Measurements from ENCODE around the gene METTL13.

METTL13 gene

GRCh38 chr1:171790318-171790717 is 8.9 kb downstream of the METTL13 start:
- TF ChIP-seq CTCF (IDR thresholded peaks at IDR 0.05; ENCODE audit: insufficient read depth, low read length) (no peak), GABPA (IDR thresholded peaks at IDR 0.05; ENCODE audit: low read depth) (no peak), SPI1 (IDR thresholded peaks at IDR 0.05; ENCODE audit: borderline replicate concordance, low read depth) (no peak), REST (IDR thresholded peaks at IDR 0.05; ENCODE audit: insufficient replicate concordance, low read depth) (no peak), POLR2AphosphoS5 (IDR thresholded peaks at IDR 0.05; ENCODE audit: low read depth) (no peak)
- DNase-seq (ENCODE audit: low read depth in 1 of 2, low spot score in 1 of 2) = no peak
- H3K27me3 ChIP-seq (ENCODE audit: insufficient read depth, poor library complexity, severe bottlenecking) = no peaks in the 10 kb centered on the region
- H3K27ac ChIP-seq (replicated peaks) = no peak overlapping the region
- H3K4me3 ChIP-seq (replicated peaks; ENCODE audit: insufficient read depth, low read length) = no peak overlapping the region

- TF ChIP-seq GABPA (IDR thresholded peaks at IDR 0.05; ENCODE audit: low read depth) = no peak
- TF ChIP-seq SPI1 (IDR thresholded peaks at IDR 0.05; ENCODE audit: borderline replicate concordance, low read depth) = no peak
- TF ChIP-seq CTCF (IDR thresholded peaks at IDR 0.05; ENCODE audit: insufficient read depth, low read length) = no peak
- TF ChIP-seq POLR2AphosphoS5 (IDR thresholded peaks at IDR 0.05; ENCODE audit: low read depth) = no peak
- TF ChIP-seq REST (IDR thresholded peaks at IDR 0.05; ENCODE audit: insufficient replicate concordance, low read depth) = no peak
- no peak overlapping the region for H3K27ac ChIP-seq (replicated peaks)
- DNase-seq (ENCODE audit: low read depth in 1 of 2, low spot score in 1 of 2) = no peak
- no peak overlapping the region for H3K4me3 ChIP-seq (replicated peaks; ENCODE audit: insufficient read depth, low read length)
- no peaks in the 10 kb centered on the region for H3K27me3 ChIP-seq (ENCODE audit: insufficient read depth, poor library complexity, severe bottlenecking)
These were observed 11.4 kb downstream of the METTL13 start for GRCh38 chr1:171792656-171793369.

GRCh38 chr1:171793636-171794035 is 12.2 kb downstream of the METTL13 start:
- H3K4me3 ChIP-seq (replicated peaks; ENCODE audit: insufficient read depth, low read length) = no peak overlapping the region
- TF ChIP-seq SPI1 (IDR thresholded peaks at IDR 0.05; ENCODE audit: borderline replicate concordance, low read depth) = no peak
- TF ChIP-seq REST (IDR thresholded peaks at IDR 0.05; ENCODE audit: insufficient replicate concordance, low read depth) = no peak
- TF ChIP-seq CTCF (IDR thresholded peaks at IDR 0.05; ENCODE audit: insufficient read depth, low read length) = no peak
- TF ChIP-seq GABPA (IDR thresholded peaks at IDR 0.05; ENCODE audit: low read depth) = no peak
- TF ChIP-seq POLR2AphosphoS5 (IDR thresholded peaks at IDR 0.05; ENCODE audit: low read depth) = no peak
- H3K27ac ChIP-seq (replicated peaks) = no peak overlapping the region
- no peaks in the 10 kb centered on the region for H3K27me3 ChIP-seq (ENCODE audit: insufficient read depth, poor library complexity, severe bottlenecking)
- no peak for DNase-seq (ENCODE audit: low read depth in 1 of 2, low spot score in 1 of 2)
